Kidney tubule cell (primary cell): ENCODE data around the gene RANBP2.
A peak's percentile ranks its signal among the peaks of the same experiment; 100 is the strongest.

Experiments
- DNase-seq: peaks from one replicate; pipeline ENCODE4 v3.0.0-alpha.2; 2018; ENCODE audit warnings: low spot score

The RANBP2 gene

DNA sequence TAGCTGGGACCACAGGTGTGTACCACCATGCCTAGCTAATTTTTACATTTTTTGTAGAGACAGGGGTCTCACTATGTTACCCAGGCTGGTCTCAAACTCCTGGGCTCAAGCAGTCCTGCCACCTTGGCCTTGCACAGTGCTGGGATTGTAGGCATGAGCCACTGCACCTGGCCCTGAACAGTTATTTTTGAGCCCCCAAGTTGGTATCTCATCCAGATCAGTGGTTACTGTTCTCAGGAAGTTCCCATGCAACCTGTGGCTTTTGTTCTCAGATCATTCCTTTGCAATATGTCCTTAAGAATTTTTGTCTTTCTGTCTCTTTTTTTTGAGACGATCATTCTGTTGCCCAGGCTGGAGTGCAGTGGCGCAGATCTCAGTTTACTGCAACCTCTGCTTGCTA, 59.6 kb downstream of the RANBP2 start:
- DNase-seq: no peak

DNA sequence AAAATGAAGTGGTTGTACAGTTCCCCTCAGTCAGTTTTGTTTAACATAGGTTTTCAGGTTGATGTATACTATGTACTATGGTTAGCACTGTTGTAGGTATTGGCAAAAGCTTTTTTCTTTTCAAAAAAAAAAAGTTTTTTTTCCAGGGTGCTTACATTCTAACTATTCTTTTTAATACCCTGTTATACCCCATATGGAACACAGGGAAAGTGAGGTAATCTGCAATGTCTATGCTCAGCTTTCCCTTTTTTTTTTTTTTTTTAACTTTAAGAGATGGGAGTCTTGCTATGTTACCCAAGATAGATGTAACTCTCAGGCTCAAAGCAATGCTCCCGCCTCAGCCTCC, 66.7 kb downstream of the RANBP2 start:
- no peak for DNase-seq

DNA sequence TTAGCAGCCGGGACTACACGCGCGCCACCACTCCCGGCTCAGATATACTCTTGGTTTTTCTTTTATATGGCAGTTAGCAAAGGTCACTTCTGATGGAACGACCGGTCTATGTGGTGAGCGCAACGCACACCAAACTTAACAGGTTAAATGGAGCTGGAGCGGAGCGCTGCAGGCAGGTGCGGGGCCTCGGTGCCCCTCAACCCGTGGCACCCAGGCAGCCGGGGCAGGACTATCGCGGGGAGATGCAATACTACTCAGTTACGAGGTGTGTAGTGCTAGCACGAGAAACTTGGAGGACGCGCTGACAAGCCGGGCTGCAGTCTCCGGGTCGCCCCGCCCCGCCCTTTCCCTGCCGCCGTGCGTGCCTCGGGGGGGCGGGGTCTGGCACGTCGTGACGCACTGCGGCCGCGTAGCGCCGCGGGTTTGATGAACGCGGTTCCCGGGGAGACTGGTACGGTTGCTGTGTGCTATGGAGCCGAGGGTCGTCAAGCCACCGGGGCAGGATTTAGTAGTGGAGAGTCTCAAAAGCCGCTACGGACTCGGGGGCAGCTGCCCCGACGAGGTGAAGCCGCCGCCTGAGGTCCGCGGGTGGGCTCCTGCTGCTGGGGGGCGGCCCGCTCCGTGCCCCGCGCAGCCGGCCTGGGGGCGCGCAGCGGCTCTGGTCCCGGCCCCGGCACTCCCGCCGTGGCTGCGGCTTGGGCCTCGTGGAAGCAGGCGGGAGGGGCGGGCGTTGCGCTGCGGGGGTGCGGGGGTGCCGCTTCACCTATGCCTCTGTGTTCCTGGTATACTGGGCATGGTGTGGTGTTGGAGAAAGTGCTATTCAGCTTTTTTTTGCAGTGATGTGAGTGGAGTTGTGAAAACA, 67.3 kb downstream of the RANBP2 start, which contains the start of gene CCDC138:
CCDC138 (plus strand) TSS at position 418 of the 862 bp plus-strand sequence; CDS start at position 470, 52 bp downstream.
- peak; percentile 88 for DNase-seq

DNA sequence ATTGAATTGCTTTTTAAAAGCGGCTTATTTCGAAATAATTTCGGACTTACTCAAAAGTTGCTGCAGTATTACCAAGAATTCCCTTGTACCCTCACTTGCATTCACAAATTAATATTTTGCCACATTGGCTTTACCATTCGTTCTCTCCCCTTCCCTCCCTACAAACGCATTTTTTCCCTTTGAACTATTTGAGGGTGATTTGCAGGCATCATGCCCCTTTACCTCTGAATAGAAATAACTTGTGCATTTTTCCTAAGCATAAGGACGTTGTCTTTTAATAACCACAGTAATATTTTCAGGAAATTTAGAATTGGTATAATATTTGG, 67.9 kb downstream of the RANBP2 start:
- DNase-seq: no peak

DNA sequence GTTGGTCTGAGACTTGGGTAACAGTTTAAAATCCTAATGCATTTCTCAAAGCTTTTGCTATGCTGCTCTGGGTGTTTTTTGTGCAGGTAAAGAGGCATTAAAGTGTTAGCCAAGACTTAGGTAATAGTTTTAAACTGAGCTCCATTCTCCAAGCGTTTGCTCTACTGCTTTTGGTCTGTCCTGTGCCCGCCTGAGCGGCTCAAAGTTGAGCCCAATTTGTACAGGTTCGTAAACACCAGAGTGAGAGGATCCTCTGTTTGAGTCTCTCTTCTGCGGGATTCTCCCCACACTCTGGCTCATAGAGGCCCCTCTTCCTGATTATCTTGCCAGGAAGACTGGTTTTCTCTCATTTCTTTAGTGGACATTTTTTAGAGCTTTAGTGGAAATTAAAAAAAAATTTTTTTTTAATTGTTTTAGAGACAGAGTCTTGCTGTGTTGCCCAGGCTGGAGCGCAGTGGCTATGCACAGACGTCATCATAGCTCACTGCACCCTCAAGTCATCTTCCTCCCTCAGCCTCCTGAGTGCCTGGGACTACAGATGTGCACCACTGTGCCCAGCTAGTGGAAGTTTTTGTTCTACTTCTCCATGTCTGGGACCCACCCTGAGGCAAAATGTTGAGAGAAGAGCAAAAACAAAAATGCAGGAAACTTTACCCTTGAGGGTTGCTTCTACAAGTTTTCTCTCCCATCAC, 83.9 kb downstream of the RANBP2 start:
- no peak for DNase-seq

DNA sequence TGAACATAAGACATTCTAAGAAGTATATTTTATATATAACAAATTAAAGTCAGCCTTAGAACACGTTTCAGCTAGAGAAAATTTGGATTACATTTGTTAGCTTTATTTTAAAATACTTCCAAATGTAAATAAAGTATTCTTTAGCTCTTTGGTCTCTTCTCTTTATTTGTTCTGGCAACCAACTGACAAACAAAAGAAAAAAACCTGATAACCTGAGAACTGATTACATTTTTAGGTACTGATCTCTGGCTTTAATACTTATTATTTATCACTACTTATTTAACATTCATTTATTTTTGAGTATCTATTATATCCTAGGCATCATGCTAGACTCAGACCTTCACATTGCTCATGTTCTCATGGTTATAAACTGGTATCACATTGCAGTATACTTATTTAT, 85.8 kb downstream of the RANBP2 start:
- no peak for DNase-seq

DNA sequence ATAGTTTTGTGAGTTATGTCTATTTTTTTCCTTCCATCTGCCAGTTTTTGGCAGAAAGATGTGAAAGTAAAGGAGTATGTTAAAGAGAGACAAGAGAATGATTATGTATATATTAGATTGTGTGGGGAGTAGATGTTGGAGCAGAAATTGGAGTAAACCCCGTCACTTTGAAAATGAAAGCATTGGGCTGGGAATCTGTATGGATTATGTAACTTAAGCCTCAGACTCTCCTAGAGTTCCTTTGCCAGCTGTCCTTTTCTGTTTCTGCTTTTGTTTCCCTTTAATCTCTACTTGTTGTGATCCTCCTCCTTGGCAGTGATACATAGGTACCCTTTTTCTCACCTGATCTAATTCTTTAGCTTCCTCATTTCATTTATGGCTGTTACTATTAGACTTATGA, 86.5 kb downstream of the RANBP2 start:
- no peak for DNase-seq

DNA sequence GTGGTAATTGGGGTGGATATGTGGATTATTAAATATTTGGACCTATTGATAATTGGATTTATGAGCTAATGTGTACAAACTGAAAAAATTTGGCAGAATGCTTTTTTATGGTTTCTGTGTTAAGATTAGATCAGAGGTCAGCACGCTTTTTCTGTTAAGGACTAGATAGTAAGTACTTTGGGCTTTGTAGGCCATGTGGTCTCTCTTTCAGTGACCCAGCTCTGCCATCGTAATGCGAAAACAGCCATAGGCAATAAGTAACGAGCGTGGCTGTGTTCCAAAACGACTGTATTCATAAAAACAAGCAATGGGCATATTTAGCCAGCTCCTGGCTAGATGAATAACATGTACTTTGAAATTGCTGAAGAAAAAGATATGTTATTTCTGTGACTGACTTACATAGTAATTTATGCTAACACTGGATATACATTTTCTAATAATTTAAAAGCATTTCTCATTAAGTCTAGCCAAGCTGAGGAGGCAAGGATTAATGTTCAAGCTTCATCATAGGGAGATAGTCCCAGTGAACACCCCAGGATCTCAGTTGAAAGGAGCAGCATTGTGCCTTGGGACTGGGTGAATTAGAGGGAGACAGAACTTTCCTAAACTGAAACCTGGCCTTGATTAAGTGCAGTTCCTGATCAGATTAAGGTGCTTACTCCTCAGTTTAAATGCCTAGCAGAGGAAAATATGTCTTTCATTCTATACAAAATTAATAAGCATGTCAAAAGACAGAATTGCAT, 87.3 kb downstream of the RANBP2 start:
- no peak for DNase-seq

DNA sequence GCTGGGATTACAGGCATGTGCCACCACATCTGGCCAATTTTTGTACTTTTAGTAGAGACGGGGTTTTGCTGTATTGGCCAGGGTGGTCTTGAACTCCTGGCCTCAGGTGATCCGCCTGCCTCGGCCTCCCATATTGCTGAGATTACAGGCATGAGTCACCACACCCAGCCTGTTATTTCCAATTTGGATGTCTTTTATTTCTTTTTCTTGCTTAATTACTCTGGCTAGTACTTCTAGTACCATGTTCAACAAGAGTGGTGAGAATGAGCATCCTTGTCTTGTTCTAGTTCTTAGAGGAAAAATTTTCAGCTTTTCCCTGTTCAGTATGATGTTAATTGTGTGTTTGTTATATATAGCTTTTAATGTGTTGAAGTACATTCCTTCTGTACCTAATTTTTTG, 90.7 kb downstream of the RANBP2 start:
- no peak for DNase-seq

DNA sequence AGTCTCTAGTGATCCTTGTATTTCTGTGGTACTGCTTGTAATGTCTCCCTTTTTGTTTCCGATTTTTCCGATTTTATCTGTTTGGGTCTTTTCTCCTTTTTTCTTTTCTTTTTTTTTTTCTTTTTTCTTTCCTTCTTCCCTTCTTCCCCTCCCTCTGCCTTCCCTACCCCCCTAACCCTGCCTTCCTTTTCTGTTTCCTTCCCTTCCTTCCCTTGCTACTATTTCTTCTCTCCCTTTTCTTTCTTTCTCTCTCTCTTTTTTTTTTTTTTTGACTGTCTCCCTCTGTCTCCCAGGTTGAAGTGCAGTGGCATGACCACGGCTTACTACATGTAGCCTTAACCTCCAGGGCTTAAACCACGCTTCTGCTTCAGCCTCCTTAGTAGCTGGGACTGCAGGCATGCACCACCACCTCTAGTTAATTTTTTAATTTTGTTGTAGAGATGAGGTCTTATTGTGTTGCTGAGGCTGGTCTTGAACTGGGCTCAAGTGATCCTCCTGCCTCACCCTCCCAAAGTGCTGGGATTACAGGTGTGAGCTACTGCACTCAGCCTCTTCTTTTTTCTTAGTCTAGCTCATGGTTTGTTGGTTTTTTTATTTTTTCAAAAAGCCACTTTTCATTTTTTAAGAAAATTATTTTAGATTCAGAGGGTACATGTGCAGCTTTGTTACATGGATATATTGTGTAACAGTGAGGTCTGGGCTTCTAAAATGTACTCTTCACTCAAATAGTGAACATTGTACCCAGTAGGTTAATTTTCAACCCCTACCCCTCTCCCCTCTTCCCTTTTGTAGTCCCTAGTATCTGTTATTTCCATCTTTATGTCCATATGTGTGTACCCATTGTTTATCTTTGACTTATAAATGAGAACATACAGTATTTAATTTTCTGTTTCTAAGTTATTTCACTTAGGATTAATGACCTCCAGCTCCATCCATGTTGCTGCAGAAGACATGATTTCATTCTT, 92.0 kb downstream of the RANBP2 start:
- no peak for DNase-seq

DNA sequence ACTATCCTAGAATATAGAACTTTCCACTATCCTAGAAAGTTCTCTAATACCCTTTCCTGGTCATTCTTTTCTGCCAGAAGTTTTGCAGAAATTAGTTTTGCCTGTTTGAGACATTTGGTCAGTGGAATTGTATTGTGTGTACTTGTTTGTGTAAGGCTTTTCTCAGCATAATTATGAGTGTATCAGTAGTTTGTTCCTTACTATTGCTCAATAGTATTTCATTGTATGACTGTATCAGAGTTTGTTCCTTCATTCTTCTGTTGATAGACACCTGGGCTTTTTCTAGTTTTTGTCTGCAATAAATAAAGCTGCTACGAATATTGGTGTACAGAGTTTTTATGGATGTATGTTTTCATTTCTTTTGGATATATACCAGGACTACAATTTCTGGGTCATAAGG, 94.5 kb downstream of the RANBP2 start:
- DNase-seq: no peak

DNA sequence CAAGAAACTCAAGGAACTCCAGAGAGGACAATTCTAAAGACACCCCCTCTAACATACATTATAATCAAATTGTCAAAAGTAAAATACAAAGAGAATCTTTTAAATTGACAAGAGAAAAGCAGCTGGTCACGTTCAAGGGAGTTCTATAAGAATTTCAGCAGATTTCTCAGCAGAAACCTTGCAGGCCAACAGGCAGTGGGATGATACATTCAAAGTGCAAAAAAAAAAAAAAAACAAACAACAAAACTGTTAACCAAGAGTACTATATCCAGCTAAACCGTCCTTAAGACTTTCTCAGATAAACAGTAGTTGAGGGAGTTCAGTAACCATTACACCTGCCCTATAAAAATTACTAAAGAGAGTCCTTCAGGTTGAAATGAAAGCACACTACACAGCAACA, 101.2 kb downstream of the RANBP2 start:
- no peak for DNase-seq

DNA sequence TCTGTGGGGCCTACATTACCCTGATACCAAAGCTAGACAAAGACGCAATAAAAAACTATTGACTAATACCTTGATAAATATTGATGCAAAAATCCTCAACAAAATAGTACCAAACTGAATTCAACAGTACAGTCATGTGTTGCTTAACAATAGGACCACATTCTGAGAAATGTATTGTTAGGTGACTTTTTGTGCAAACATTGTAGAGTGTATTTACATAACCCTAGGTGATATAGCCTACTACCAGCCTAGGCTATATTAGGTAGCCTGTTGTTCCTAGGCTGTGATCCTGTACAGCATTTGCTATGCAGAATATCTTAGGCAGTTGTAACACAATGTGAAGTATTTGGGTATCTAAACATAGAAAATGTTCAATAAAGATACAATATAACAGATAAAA, 104.0 kb downstream of the RANBP2 start:
- no peak for DNase-seq

DNA sequence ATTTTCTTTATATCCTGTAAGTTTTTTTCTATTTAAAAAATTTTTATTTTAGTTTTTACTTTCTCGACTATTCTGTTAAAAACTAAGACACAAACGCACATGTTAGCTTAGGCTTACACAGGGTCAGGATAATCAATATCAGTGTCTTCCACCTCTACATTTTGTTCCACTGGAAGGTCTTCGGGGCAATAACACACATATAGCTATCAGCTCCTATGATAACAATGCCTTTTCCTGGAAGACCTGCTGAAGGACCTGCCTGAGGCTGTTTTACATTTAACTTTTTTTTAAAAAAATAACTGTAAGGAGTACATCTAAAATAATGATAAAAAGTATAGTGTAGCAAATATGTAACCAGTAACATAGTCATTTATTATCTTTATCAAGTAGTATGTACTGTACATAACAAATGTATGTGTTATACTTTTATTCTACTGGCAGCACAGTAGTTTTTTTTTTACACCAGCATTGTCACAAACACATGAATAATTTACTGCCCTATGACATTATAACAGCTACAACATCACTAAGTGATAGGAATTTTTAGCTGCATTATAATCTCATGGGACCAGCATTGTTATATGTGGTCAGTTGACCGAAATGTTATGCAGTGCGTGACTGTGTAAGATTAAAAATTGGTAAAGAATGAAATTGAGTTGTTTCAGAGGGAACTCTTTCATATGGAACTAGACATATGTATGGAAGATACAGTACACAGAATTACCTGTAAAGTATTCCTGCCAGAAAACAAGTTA, 105.2 kb downstream of the RANBP2 start:
- no peak for DNase-seq

DNA sequence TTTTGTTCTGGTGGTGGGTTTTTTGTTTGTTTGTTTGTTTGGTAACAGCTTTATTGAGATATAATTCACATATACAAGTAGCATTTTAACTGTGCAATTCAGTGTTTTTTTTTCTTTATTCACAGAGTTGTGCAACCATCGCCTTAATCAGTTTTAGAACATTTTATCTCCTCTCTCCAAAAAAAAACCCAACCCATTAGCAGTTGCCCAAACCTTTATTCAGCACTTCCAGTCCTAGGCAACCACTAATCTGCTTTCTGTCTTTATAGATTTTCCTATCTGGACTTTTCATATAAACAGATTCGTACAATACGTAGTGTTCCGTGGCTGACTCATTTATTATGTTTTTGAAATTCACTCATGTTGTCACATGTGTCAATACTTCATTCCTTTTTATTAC, 106.0 kb downstream of the RANBP2 start:
- no peak for DNase-seq

DNA sequence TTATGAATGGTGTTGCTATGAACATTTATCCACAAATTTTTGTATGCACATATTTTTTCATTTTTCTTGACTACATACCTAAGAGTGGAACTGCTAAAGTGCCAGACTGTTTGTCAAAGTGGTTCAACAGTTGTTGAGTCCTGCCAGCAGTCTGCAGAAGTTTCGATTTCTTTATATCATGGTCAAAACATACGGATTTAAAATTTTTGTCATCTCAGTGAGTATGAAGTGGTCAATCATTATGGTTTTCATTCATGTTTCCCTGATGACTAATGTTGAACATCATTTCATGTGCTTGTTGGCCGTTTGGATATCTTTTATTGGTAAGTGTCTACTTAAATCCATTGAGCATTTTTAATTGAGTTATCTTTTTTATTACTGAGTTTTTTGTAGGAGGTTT, 106.5 kb downstream of the RANBP2 start:
- no peak for DNase-seq

DNA sequence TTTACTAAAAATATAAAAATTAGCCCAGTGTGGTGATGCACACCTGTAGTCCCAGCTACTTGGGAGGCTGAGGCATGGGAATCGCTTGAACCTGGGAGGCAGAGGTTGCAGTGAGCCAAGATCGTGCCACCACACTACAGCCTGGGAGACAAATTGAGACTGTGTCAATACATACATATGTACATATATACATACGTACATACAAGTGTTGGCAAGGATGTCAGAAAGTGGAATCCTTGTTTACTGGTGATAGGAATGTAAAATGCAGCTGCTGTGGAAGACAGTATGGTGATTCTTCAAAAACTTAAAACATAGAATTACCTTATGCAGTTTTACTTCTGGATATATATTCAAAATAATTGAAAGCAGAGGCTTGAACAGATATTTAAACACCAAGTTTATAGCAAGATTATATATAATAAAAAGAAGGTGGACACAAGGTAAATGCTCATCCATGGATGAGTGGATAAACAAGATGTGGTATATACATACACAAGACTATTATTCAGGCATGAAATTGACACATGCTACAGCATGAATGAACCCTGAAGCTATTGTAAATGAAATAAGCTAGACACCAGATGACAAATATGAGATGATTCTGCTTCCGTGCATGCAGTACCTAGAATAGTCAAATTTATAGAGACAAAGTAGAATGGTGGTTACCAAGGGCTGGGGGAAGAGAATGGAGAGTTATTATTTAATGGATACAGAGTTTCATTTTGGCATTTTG, 110.5 kb downstream of the RANBP2 start:
- DNase-seq: no peak

DNA sequence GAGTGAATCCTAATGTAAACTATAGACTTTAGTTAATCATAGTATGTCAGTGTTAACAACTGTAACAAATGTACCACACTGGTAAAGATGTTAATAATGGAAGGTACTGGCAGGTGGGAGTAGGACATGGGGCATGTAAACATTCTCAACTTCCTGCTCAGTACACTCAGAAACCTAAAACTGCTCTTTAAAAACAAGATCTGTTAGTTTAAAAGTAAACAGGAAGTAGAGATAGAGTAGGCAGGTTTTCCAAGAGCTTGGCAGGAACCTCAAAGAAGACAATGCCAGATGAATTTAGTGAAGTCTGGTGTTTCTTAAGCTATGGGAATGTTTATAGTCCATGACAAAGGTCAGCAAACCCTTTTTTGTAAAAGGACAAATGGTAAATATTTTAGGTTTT, 113.9 kb downstream of the RANBP2 start:
- no peak for DNase-seq

DNA sequence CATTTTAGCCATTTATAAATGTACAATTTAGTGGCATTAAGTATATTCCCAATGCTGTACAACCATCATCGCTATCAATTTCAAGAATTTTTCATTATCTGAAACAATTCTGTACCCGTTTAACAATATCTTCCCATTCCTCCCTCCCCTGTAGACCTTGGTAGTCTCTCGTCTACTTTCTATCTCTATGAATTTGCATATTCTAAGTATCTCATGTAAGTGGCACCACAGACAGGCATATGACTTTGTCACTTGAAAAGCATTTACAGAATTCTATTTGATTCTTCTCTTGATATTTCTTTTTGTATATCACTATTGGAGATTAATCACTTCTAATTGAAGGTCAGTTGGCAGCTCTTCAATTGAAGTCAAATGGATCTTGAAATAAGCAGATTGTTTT, 115.3 kb downstream of the RANBP2 start:
- no peak for DNase-seq

DNA sequence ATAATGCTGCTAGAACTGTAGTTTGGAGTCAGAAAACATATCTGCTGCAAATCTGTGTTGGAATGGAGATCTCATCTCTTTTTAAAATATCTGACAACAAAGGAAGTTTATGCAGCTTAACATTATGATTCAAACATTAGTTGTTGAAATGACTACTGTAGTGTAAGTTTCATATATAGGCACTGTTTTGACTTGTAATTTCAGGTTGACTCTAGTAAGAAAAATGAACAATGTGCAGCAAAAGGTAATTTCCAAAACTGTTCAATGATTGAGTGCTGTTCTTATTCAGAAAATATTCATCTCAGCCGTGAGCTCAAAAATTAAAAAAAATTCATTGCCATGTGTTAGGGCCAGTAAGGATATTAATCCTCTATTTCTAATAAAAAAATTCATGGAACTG, 115.8 kb downstream of the RANBP2 start:
- no peak for DNase-seq
